Right lobe of liver (tissue), 6 donors: ENCODE results near the gene XPO6. TPM values are rescaled to one million over a fixed set of nuclear protein-coding genes. Genes with fewer than 3 reads are reported as not detected.
"Not testable (repeated sequence)": the region's sequence is repeated elsewhere in the genome, so short reads cannot be mapped to it uniquely, and the experiment has no call there.

ENCODE experiments used
- ATAC-seq, 4 donors: fragments of 200-7000 bp; cut with Tn5 transposase; one replicate each; pipeline ENCODE4 v1.9.1; 2020; ENCODE audit warnings: mild to moderate bottlenecking in 4 of 4, moderate library complexity in 4 of 4
- DNase-seq, 3 donors: peaks; one replicate each; pipeline ENCODE4 v3.0.0-alpha.2; 2020
- H3K27ac ChIP-seq, 3 donors: fragments of 200-600 bp; one replicate each; pipeline ENCODE4 v1.8.0; 2022
- H3K27me3 ChIP-seq, 2 donors: fragments of 200-600 bp; one replicate each; pipeline ENCODE4 v1.8.0; 2022
- H3K36me3 ChIP-seq, 4 donors: fragments of 200-600 bp; sonication (generic) in 1 of 4; one replicate each; pipeline versions ENCODE4 v1.5.1 to v1.8.0; 2017 to 2022; ENCODE audit warnings: control low read depth in 1 of 4
- H3K4me1 ChIP-seq, 4 donors: fragments of 200-600 bp; sonication (generic) in 1 of 4; one replicate each; pipeline versions ENCODE4 v1.5.1 to v1.8.0; 2017 to 2022; ENCODE audit warnings: control low read depth in 1 of 4
- H3K4me3 ChIP-seq, 3 donors: fragments of 200-600 bp; one replicate each; pipeline ENCODE4 v1.8.0; 2022
- H3K9me3 ChIP-seq, 4 donors: fragments of 200-600 bp; sonication (generic) in 1 of 4; one replicate each; pipeline versions ENCODE4 v1.5.1 to v1.8.0; 2017 to 2022; ENCODE audit warnings: control low read depth in 1 of 4
- POLR2A ChIP-seq: fragments of 450-650 bp; IDR thresholded peaks from one replicate; pipeline ENCODE4 v1.6.1; 2017; ENCODE audit warnings: antibody characterized with exemption, mild to moderate bottlenecking
- WGBS: methylation state at CpG from one replicate; pipeline ENCODE4 v1.1.6; 2018; ENCODE audit warnings: low coverage, low lambda C conversion rate; ENCODE audit not compliant: insufficient coverage; ENCODE audit errors: missing lambda C conversion rate; 5-methylcytosine and 5-hydroxymethylcytosine counted together
- intact Hi-C, 2 donors: fragments of 100-400 bp; cut with DNase I; formaldehyde crosslinking; loops; one replicate each; pipeline versions ENCODE4 v1.11.2 to v1.14.1; 2022
- total RNA-seq, 6 experiments: library from RNA; depleted of rRNA in 2 of 6; stranded (reverse); fragments of >200 nt in 2 of 6; fragmentation: NEBNext Ultra II Directional in 3 of 6; extraction: Animal tissue kit (Norgen Biotek cat#: 25700) in 3 of 6; gene quantifications; one replicate each; pipeline versions ENCODE4 v1.1.0 to v1.2.4, GENCODE V29; 2016 to 2023
- TF ChIP-seq, protein P1 (sequence below), 4 donors: fragments of 200-600 bp in 3 of 4; fragments of 450-650 bp in 1 of 4; IDR thresholded peaks; one replicate each; pipeline versions ENCODE4 v1.5.1 to v1.8.0; 2016 to 2022; ENCODE audit warnings: antibody characterized with exemption in 4 of 4, mild to moderate bottlenecking in 2 of 4
- donor health status: DM: no; HTN: yes; CAD: no.
- donor health status: DM: no; HTN: no; CAD: no.
- donor health status: DM: no; HTN: no; CAD: no.
- donor health status: DM: no; HTN: yes; CAD: no.
- donor health status: DM: no; HTN: yes; CAD: no.

The XPO6 gene
- total RNA-seq, 6 experiments from 2014 or later = 41.8 to 62.1 (median 51.3) TPM

GRCh38 chr16:28241924-28242323, 30.2 kb upstream of the XPO6 start:
- WGBS = 80% methylated on average over 2 of the region's 6 CpGs
- Histone ChIP-seq H3K27me3 (no peaks in the 10 kb centered on the region), H3K36me3 (no peaks in the 10 kb centered on the region), H3K4me1 (no peaks in the 10 kb centered on the region), H3K27ac (no peak overlapping the region), H3K9me3 (no peaks in the 10 kb centered on the region), H3K4me3 (no peak overlapping the region)
- intact Hi-C loops = no loop called here
- DNase-seq (no peak), ATAC-seq (peak in 1 of 4 donors; percentile 21)
- TF ChIP-seq, protein P1, sequence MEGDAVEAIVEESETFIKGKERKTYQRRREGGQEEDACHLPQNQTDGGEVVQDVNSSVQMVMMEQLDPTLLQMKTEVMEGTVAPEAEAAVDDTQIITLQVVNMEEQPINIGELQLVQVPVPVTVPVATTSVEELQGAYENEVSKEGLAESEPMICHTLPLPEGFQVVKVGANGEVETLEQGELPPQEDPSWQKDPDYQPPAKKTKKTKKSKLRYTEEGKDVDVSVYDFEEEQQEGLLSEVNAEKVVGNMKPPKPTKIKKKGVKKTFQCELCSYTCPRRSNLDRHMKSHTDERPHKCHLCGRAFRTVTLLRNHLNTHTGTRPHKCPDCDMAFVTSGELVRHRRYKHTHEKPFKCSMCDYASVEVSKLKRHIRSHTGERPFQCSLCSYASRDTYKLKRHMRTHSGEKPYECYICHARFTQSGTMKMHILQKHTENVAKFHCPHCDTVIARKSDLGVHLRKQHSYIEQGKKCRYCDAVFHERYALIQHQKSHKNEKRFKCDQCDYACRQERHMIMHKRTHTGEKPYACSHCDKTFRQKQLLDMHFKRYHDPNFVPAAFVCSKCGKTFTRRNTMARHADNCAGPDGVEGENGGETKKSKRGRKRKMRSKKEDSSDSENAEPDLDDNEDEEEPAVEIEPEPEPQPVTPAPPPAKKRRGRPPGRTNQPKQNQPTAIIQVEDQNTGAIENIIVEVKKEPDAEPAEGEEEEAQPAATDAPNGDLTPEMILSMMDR (IDR thresholded peaks at IDR 0.05) = no peak
- TF ChIP-seq POLR2A = no peak

GRCh38 chr16:28237754-28238357, 26.1 kb upstream of the XPO6 start:
- DNase-seq (no peak), ATAC-seq (no peak)
- WGBS = 100% methylated on average over 3 of the region's 3 CpGs
- Histone ChIP-seq H3K9me3 (no peaks in the 10 kb centered on the region), H3K4me3 (no peak overlapping the region), H3K4me1 (no peaks in the 10 kb centered on the region), H3K36me3 (no peaks in the 10 kb centered on the region), H3K27ac (no peak overlapping the region), H3K27me3 (no peaks in the 10 kb centered on the region)
- TF ChIP-seq, protein P1 (IDR thresholded peaks at IDR 0.05) = no peak
- no peak for TF ChIP-seq POLR2A
- intact Hi-C loops = no loop called here

- intact Hi-C loops = no loop called here
- Histone ChIP-seq H3K36me3 (no peaks in the 10 kb centered on the region), H3K27ac (no peak overlapping the region), H3K4me1 (no peaks in the 10 kb centered on the region), H3K4me3 (no peak overlapping the region), H3K27me3 (no peaks in the 10 kb centered on the region), H3K9me3 (no peaks in the 10 kb centered on the region)
- TF ChIP-seq, protein P1 (IDR thresholded peaks at IDR 0.05) = no peak
- no peak for TF ChIP-seq POLR2A
- WGBS = 78% methylated on average over 2 of the region's 2 CpGs
- no peak for ATAC-seq
- no peak for DNase-seq
Measured at GRCh38 chr16:28231763-28232162, 20.0 kb upstream of the XPO6 start.

GRCh38 chr16:28223909-28224308, 12.1 kb upstream of the XPO6 start:
- H3K27me3 ChIP-seq, H3K4me3 ChIP-seq, H3K27ac ChIP-seq, H3K9me3 ChIP-seq, intact Hi-C loops, ATAC-seq, DNase-seq, H3K36me3 ChIP-seq, H3K4me1 ChIP-seq: not testable (repeated sequence)
- WGBS = 86% methylated on average over 1 of the region's 3 CpGs

DNA sequence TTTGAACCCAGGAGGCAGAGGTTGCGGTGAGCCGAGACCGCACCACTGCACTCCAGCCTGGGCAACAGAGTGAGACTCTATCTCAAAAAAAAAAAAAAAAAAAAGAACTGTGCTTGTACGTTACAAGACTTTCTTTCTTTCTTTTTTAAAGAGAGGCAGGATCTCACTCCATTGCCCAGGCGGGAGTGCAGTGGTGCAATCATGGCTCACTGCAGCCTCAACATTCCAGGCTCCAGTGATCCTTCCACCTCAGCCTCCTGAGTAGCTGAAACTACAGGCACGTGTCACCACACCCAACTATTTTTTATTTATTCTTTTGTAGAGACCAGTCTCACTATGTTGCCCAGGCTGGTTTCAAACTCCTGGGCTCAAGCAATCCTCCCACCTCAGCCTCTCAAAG, 8.0 kb upstream of the XPO6 start:
- intact Hi-C loops, H3K4me3 ChIP-seq, H3K9me3 ChIP-seq, H3K27me3 ChIP-seq, H3K4me1 ChIP-seq, H3K36me3 ChIP-seq, H3K27ac ChIP-seq, ATAC-seq, DNase-seq: not testable (repeated sequence)
- 100% methylated on average over 1 of the region's 6 CpGs for WGBS

DNA sequence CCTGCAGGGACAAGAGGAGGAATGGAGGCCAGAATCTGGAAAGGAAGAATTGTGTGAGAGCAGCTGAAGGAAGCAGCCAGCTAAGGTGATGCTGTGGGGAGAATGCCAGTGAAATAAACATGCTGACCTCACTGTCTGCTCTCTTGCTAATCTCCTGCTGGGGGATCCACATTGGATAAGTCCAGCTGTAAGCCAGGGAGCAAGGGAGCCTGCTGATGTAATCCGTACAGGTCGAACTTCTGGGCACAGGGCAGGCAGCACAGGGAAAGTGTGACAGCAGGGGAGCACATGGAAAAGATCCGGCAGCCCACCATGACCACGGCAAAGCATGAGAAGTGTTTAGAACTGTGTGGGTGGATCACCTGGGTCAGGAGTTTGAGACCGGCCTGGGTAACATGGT, 7.5 kb upstream of the XPO6 start:
- H3K4me3 ChIP-seq = no peak overlapping the region
- ATAC-seq (no peak), DNase-seq (no peak)
- H3K9me3 ChIP-seq = no peaks in the 10 kb centered on the region
- H3K27me3 ChIP-seq = no peaks in the 10 kb centered on the region
- intact Hi-C loops = no loop called here
- 56% methylated on average over 5 of the region's 5 CpGs for WGBS
- no peak overlapping the region for H3K27ac ChIP-seq
- H3K36me3 ChIP-seq = no peaks in the 10 kb centered on the region
- H3K4me1 ChIP-seq = no peaks in the 10 kb centered on the region
- TF ChIP-seq, protein P1 (IDR thresholded peaks at IDR 0.05) = no peak
